Natural killer cell (primary cell): ENCODE measurements around the gene YPEL2. TPM values are rescaled to one million over a fixed set of nuclear protein-coding genes. Genes with fewer than 3 reads are reported as not detected.

Source experiments
- ATAC-seq, 3 donors: fragments of 150-1000 bp in 2 of 3; fragments of 200-7000 bp in 1 of 3; cut with Tn5 transposase; 1 replicate in 1 of 3; 2 replicates in 2 of 3; pipeline ENCODE4 v1.10.0; 2021; ENCODE audit warnings: mild to moderate bottlenecking in 2 of 3, moderate library complexity in 2 of 3
- DNase-seq, 2 donors: peaks; one replicate each; pipeline versions ENCODE4 v3.0.0 to v3.0.0-alpha.2; 2013 to 2021; ENCODE audit warnings: mixed read lengths in 1 of 2
- H3K27ac ChIP-seq: one replicate; pipeline ENCODE4 v1.5.1; 2013; ENCODE audit warnings: mild to moderate bottlenecking, low read length
- H3K27me3 ChIP-seq: one replicate; pipeline ENCODE4 v1.6.1; 2013; ENCODE audit warnings: low read length; ENCODE audit not compliant: control insufficient read depth, insufficient read depth
- H3K36me3 ChIP-seq: one replicate; pipeline ENCODE4 v1.6.1; 2013; ENCODE audit warnings: low read length; ENCODE audit not compliant: control insufficient read depth, insufficient read depth
- H3K4me1 ChIP-seq: one replicate; pipeline ENCODE4 v1.6.1; 2013; ENCODE audit warnings: low read length; ENCODE audit not compliant: control insufficient read depth, insufficient read depth
- H3K4me3 ChIP-seq: one replicate; pipeline ENCODE4 v1.5.1; 2013; ENCODE audit warnings: low read length
- H3K9me3 ChIP-seq: one replicate; pipeline ENCODE4 v1.6.1; 2013; ENCODE audit warnings: low read length; ENCODE audit not compliant: control insufficient read depth, insufficient read depth
- H3K27ac Mint-ChIP-seq, 2 donors: one replicate each; pipeline ENCODE4 v1.8.0; 2022; ENCODE audit warnings: mild to moderate bottlenecking in 2 of 2, mixed read lengths in 2 of 2, moderate library complexity in 1 of 2
- H3K27me3 Mint-ChIP-seq, 2 donors: one replicate each; pipeline ENCODE4 v1.8.0; 2022; ENCODE audit warnings: low read depth in 2 of 2, mixed read lengths in 2 of 2
- H3K36me3 Mint-ChIP-seq: one replicate; pipeline ENCODE4 v1.8.0; 2022; ENCODE audit warnings: mixed read lengths
- H3K4me1 Mint-ChIP-seq, 2 donors: one replicate each; pipeline ENCODE4 v1.8.0; 2022; ENCODE audit warnings: mixed read lengths in 2 of 2
- H3K4me3 Mint-ChIP-seq: one replicate; pipeline ENCODE4 v1.8.0; 2022; ENCODE audit warnings: mild to moderate bottlenecking, moderate library complexity, mixed read lengths
- H3K9me3 Mint-ChIP-seq, 2 donors: one replicate each; pipeline ENCODE4 v1.8.0; 2022; ENCODE audit warnings: mixed read lengths in 2 of 2
- WGBS: methylation state at CpG from one replicate; pipeline ENCODE4 v1.1.7; 2013; ENCODE audit warnings: missing lambda C conversion rate; ENCODE audit not compliant: insufficient coverage; 5-methylcytosine and 5-hydroxymethylcytosine counted together
- intact Hi-C: fragments of 100-400 bp; cut with micrococcal nuclease; formaldehyde crosslinking; loops from one replicate; pipeline ENCODE4 v1.14.2; 2022
- total RNA-seq, 4 donors: library from RNA; stranded (reverse); fragments of 120-200 nt in 1 of 4; gene quantifications; one replicate each; pipeline versions ENCODE4 v1.2.3 to v1.2.4, GENCODE V29; 2013 to 2022
- TF ChIP-seq, protein P1 (sequence below): fragments of 200-600 bp; IDR thresholded peaks from one replicate; pipeline ENCODE4 v1.8.0; 2022; ENCODE audit warnings: antibody characterized with exemption

Gene YPEL2
- total RNA-seq, 3 donors from 2014 or later (not counting 1 experiment from before 2014, with no cell fraction given), result 30.5 to 35.6 (median 33.5) TPM

DNA sequence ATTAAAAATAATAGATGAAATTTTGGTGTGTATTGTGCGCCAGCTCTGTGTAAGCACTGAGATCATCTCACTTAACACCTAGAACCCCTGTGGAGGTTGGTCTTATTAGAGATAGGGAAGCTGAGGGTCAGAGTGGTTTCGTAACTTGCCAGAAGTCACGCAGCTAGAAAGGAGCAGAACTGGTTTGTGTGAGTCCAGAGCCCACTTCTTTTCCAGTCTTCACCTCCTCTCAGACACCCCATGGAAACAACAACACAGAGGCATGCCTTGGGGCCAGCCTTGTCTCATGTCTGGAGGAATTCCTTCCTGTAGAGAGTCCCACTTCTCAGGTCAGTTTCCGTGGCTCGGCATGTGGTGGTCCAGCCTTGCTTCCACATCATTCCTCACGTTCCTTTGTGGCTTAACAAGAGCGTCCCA lies 16.5 kb downstream of the YPEL2 start:
- no peak for DNase-seq
- intact Hi-C loops, result no loop called here
- H3K27ac Mint-ChIP-seq, result no peak overlapping the region
- peaks cover 5% of the 10 kb centered on the region for H3K4me1 ChIP-seq
- no peaks in the 10 kb centered on the region for H3K9me3 Mint-ChIP-seq
- no peaks in the 10 kb centered on the region for H3K27me3 Mint-ChIP-seq
- H3K9me3 ChIP-seq, result no peaks in the 10 kb centered on the region
- H3K36me3 ChIP-seq, result no peaks in the 10 kb centered on the region
- H3K36me3 Mint-ChIP-seq, result no peaks in the 10 kb centered on the region
- H3K27me3 ChIP-seq, result no peaks in the 10 kb centered on the region
- no peak overlapping the region for H3K4me3 ChIP-seq
- TF ChIP-seq, protein P1, sequence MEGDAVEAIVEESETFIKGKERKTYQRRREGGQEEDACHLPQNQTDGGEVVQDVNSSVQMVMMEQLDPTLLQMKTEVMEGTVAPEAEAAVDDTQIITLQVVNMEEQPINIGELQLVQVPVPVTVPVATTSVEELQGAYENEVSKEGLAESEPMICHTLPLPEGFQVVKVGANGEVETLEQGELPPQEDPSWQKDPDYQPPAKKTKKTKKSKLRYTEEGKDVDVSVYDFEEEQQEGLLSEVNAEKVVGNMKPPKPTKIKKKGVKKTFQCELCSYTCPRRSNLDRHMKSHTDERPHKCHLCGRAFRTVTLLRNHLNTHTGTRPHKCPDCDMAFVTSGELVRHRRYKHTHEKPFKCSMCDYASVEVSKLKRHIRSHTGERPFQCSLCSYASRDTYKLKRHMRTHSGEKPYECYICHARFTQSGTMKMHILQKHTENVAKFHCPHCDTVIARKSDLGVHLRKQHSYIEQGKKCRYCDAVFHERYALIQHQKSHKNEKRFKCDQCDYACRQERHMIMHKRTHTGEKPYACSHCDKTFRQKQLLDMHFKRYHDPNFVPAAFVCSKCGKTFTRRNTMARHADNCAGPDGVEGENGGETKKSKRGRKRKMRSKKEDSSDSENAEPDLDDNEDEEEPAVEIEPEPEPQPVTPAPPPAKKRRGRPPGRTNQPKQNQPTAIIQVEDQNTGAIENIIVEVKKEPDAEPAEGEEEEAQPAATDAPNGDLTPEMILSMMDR, result no peak
- H3K4me3 Mint-ChIP-seq, result no peak overlapping the region
- no peak for ATAC-seq
- H3K27ac ChIP-seq, result no peak overlapping the region
- WGBS, result 94% methylated on average over 6 of the region's 7 CpGs
- H3K4me1 Mint-ChIP-seq, result peaks cover 20 to 60% of the 10 kb centered on the region in 2 donors

DNA sequence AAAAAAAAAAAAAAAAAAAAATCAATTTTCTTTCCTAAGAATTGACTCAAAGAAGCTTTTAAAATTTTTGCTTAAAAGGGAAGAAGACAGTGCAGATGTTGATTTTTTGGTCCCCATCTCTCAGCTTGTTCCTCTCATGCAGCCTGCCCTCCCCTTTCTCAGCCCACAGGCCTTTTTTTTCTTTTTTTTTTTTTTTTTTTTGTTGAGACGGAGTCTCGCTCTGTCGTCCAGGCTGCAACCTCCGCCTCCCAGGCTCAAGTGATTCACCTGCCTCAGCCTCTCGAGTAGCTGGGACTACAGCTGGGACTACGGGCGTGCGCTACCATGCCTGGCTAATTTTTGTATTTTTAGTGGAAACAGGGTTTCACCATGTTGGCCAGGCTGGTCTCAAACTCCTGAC lies 17.7 kb downstream of the YPEL2 start:
- no peaks in the 10 kb centered on the region for H3K9me3 Mint-ChIP-seq
- H3K27ac Mint-ChIP-seq, result no peak overlapping the region
- no peak overlapping the region for H3K27ac ChIP-seq
- TF ChIP-seq, protein P1, result no peak
- 92% methylated on average over 8 of the region's 8 CpGs for WGBS
- H3K4me3 Mint-ChIP-seq, result no peak overlapping the region
- H3K36me3 Mint-ChIP-seq, result no peaks in the 10 kb centered on the region
- ATAC-seq (no peak), DNase-seq (no peak)
- H3K36me3 ChIP-seq, result no peaks in the 10 kb centered on the region
- peaks cover 5% of the 10 kb centered on the region for H3K4me1 ChIP-seq
- H3K4me1 Mint-ChIP-seq, result peaks cover 20 to 57% of the 10 kb centered on the region in 2 donors
- H3K9me3 ChIP-seq, result no peaks in the 10 kb centered on the region
- H3K27me3 ChIP-seq, result no peaks in the 10 kb centered on the region
- intact Hi-C loops, result no loop called here
- H3K27me3 Mint-ChIP-seq, result no peaks in the 10 kb centered on the region
- no peak overlapping the region for H3K4me3 ChIP-seq

DNA sequence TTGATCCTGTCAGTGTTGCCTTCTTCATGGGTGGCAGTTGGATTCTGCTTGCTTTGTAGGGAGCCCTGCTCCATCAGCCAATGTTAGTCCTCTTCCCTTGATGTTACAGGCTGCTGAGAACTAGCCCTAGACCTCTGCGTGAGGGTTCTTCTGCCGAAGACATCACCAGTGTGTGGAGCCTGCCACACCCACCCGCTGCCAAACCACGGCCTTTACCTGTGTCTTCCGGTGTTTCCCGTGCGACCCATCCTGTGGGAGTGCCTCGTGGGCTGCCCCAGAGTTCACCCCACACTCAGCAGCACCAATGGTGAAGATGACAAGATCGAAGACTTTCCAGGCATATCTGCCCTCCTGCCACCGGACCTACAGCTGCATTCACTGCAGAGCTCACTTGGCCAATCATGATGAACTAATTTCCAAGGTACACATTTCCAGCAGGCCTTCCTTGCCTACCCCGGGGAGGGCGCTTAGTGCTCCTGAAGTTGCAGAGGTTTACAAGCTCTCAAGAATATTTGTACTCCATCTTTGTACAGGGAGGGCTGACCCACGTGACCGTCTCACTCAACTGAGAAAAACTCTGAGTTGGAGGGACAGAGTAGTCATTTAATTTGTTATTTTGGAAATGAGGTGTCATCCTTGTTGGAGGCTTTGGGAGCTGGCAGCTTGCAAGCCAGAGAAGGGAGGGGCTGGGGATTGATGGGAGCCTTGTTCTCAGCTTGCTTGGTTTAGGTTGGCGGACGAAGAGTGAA lies 21.8 kb downstream of the YPEL2 start:
- H3K4me1 Mint-ChIP-seq, result peaks cover 8 to 46% of the 10 kb centered on the region in 2 donors
- intact Hi-C loops, result no loop called here
- H3K36me3 Mint-ChIP-seq, result no peaks in the 10 kb centered on the region

More for the DNA sequence above, 21.8 kb downstream of the YPEL2 start:
- H3K9me3 ChIP-seq, result no peaks in the 10 kb centered on the region
- no peak for DNase-seq
- TF ChIP-seq, protein P1, result no peak
- Mint-ChIP-seq H3K27ac (no peak overlapping the region), H3K27me3 (no peaks in the 10 kb centered on the region), H3K4me3 (no peak overlapping the region), H3K9me3 (no peaks in the 10 kb centered on the region)
- ATAC-seq, result no peak
- H3K4me3 ChIP-seq, result no peak overlapping the region
- no peak overlapping the region for H3K27ac ChIP-seq
- peaks cover 3% of the 10 kb centered on the region for H3K36me3 ChIP-seq
- H3K27me3 ChIP-seq, result no peaks in the 10 kb centered on the region
- H3K4me1 ChIP-seq, result peaks cover 5% of the 10 kb centered on the region
- 82% methylated on average over 16 of the region's 16 CpGs for WGBS
